ENCODE data around the gene ADSS1. TPM values are rescaled to one million over a fixed set of nuclear protein-coding genes. Genes with fewer than 3 reads are reported as not detected.
A peak's percentile ranks its signal among the peaks of the same experiment; 100 is the strongest.

ADSS1 gene
- total RNA-seq, 1 experiment from 2014 or later = 0.84 TPM

DNA sequence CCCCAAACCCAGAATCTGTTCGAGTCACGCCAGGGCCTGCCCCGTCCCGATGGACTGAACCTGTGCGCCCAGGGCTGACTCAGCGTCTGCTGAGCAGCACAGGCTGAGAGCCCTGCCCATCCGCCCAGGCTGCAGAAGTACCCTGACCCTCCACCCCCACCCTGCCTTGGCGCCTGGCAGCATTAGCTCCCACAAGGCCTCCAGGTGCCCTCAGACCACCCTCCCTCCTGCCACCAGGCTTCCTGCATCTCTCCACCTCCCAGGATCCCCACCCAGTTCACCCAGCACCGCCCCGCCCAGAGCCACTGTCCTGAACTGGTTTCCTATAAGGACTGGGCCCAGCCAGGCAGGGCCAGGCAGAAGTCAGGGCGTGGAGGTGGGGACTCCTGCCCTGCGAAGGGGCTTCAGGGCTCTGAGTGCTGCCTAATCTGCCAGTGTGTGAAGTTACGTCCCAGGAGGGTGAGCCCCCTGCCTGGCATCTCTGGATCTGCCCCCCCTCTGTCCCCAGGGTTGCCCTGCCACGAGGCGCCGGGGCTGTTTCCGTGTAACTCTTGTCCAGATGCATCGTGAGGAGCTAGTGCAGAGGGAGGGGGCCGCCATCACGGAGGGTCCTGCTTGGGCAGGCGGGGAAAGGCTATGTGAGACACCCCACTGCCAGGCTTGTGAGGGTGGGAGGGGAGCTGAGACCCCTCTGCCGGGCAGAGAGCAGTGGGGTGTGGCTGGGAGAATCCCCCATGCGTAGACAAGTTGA, 9.1 kb downstream of the ADSS1 start:
- no peak for DNase-seq (ENCODE audit: low read depth)

DNA sequence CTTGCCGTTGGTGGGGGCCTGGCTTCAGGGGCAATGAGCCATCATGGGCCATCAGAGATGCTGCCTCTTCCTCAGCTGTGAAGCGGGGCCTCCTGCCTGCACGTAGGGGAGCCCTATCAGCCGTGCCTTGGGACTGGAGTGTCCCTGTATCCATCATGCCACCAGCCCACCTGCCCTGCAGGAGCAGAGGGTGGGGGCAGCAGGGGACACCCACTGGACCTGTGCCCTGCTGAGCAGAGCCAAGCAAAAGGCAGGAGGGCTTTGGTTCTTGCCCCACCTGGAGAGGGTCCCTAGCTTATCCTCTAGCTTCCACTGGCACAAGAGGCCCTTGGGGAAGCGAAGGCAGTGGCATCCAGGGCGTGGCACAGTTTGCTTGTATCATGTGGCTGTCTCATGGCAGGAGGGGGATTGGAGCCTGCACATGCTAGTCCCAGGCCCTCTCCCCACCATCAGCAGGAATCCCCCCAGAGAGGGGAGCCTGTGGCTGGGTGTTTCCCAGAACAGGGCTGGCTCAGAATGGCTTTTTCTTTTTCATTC, 10.1 kb downstream of the ADSS1 start:
- DNase-seq (ENCODE audit: low read depth) = no peak

DNA sequence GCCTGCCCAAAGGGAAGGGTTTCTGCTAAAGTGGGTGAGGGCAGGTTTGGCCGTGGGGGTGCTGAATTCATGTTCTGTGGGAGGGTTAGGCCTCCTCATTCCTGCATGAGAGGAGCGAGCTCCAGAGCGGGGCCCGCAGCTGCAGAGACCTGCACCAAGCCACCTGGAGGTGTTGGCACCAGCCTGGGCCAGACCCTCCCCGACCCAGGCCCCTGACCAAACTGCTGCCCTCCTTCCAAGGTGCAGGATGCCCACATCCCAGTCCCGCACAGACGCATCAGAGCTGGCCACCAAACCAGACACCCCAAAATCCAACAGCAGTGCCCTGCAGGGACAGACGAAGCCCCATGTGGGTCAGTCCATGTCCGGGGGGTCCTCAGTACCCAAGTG, 10.6 kb downstream of the ADSS1 start:
- DNase-seq (ENCODE audit: low read depth) = no peak

DNA sequence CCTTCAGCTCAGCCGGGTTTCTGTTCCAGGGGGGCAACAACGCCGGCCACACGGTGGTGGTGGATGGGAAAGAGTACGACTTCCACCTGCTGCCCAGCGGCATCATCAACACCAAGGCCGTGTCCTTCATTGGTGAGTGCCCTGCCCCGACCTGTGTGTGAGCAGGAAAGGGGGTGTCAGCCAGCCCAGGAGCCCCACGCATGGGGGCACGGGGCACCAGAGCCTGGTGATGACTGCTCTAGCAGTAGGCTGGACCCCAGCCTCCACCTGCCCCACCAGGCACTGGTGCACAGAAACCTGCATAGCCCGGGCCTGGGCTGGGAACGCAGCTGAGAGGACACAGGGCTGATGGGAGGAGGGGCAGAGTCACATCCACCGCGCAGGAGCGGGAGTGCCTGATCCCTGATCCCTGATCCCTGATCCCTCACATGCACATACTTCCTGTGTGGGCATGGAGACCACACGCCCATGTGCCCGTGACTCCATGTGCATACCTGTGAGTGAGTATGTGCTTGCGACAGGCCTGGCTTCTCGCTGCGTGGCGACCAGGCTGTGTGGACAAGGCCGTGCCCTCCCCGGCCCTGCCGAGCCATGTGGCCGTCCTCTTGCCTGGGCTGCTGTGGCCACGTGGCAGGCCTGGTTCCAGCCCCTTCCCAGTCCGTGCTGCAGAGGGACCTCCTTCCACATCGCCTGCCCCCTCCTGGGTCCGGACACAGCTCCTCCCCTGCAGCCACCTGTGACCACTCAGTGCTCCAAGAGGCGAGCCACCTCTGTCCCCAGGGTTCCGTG, 11.2 kb downstream of the ADSS1 start:
- no peak for DNase-seq (ENCODE audit: low read depth)

DNA sequence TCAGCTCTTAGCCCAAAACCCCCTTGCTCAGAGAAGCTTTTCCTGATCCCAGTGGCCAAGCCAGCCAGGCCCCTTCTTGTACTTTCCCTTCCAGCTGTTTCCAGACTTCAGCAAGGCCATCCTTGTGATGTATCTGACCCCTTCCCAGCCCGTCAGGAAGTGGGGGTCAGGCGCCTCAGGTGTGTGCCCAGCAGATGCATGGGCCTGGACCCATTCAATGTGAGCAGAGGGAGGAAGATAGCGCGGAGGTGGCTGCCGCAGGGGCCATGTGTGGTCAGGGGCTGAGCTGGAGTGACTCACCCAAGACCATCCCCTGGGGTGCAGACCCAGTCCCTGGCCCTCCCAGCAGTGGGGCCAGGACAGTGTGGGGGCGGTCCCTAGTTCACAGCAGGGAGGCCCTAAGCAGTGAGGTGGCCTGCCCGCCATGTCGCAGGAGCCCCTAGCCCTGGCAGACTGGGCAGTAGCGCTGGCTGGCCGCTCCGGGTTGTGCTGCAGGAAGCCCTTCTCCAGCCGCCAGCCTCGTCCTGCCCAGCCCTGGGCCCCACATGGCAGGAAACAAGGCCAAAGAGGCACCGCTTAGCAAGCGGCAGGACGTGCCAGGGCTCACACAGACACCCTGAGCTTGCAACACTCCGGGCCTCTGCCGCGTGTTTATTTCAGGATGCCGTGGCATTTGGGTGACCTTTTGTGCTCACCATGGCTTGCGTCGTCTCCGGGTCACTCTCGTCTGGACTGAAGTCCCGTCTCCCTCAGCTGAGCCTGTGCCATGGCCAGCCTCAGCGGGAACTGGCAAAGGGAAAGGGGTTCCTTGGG, 12.0 kb downstream of the ADSS1 start:
- peak; percentile 65 for DNase-seq (ENCODE audit: low read depth)

DNA sequence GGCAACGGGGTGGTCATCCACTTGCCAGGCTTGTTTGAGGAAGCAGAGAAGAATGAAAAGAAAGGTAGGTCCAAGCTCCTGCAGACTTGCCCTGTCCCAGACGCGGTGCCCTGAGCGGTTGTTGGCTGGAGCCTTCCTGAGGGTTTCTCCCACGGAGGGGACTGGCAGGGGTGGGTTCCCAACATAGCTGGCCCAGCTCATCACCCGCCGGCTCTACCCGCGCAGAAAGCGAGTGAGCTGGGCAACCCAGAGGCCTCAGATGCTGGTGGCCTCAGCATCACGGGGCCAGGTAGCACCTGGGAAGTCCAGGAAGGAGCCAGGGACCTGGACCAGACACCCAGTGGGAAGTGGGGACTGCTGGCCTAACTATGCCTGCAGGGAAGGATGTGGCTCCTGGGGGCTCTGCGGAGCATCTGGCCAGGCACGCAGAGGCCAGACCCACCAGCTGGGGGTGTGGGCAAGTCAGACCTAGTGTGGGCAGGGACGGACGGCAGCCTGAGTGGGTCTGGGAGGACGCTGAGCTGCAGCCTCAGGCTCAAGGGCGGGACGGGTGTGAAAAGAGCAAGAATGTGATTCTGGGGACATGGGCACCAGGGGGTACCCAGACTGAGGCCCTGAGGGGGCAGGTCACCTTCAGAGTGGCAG, 14.5 kb downstream of the ADSS1 start:
- no peak for DNase-seq (ENCODE audit: low read depth)

DNA sequence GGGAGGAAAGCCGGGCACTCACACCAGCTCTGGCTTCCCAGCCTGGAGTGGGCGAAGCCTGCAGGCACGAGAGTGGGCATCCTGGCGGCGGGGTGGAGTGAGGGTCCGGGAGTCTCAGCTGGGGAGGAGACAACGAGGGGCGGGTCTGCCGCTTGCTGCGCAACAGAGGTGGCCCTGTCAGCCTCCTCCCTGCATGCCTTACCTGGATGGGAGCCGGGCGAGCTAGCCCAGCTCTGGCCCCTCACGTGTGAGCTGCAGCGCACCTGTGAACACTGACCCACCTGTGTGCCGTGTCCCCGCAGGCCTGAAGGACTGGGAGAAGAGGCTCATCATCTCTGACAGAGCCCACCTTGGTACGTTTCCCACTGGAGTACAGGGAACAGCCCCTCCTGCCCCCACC, 15.0 kb downstream of the ADSS1 start:
- no peak for DNase-seq (ENCODE audit: low read depth)

DNA sequence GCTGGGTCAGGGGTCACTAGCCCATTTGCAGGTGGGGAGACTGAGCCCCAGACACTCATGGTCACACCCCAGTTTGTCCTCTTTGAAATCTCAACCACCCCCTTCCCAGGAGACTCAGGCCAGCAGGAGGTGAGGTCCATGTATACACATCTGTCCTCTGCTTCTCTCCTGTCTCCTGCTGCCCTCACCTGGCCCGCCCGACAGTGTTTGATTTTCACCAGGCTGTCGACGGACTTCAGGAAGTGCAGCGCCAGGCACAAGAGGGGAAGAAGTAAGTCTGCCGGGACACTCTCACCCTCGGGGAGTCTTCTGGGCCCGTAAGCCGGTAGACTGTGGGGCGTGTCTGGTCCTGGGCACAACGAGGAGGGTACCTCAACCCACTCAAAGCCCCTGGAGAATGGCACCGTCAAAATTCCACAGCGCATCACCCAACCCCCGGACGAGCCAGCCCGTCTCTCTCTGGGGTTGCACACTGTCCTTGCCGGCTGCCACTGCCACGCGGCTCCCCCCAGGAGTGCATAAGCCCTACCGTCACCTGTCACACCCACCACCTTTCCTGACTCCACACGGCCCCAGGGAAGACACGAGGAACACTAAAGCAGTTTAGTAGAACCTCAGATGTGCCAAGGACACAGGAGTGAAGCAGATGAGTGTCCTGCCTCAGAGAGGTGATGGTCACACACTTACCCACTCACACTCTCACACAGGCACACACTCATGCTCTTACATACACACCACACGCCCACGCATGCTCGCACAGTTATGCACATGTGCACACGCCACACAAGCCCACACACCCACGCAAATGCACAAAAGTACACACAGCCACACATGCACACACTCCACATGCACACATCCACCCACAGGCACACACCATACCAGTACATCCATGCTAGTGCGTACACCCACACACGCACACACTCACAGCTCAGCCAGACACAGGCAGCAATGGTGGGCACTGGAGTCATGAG, 15.8 kb downstream of the ADSS1 start:
- DNase-seq (ENCODE audit: low read depth) = no peak

DNA sequence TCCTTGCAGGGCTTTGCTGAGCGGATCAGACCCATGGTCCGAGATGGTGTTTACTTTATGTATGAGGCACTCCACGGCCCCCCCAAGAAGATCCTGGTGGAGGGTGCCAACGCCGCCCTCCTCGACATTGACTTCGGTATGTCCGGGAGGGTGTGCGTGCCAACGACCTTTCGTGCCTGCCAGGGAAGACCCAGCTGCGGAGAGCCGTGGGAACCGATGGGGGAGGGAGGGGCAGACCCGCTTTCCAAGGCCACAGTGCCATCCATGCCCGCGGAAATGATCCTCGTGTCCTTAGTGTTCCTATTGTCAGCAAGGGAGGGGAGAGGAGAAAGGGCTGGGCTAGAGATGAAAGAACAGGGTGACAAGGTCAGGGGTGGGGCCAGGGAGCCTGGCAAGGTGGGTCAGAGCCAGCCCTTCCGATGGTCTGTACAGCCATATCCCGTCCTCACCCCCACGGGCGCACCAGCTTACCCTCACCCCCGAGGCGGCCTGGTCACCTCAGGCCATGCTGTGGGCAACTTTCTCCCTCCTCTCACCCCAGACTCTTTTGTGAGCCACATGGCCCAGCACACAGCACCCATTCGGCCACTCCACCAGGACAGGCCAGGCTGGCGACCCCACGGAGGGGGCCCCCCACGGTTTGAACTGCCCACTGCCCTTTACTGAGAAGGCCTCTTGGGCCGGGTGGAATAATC, 17.2 kb downstream of the ADSS1 start:
- DNase-seq (ENCODE audit: low read depth) = no peak

DNA sequence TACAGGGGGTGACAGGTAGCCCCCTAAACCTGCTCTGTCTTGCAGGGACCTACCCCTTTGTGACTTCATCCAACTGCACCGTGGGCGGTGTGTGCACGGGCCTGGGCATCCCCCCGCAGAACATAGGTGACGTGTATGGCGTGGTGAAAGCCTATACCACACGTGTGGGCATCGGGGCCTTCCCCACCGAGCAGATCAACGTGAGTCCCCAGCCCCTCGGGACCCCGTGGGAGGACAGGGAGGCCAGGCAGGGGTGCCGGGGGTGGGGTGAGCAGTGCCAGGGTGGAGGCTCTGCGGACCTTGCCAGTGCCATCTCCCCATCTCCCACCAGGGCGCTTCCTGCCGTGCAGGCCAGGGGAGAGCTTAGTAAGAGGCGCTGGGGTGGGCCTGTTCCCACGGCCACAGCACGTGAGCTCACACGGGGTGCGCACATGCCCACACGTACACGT, 17.8 kb downstream of the ADSS1 start:
- no peak for DNase-seq (ENCODE audit: low read depth)

DNA sequence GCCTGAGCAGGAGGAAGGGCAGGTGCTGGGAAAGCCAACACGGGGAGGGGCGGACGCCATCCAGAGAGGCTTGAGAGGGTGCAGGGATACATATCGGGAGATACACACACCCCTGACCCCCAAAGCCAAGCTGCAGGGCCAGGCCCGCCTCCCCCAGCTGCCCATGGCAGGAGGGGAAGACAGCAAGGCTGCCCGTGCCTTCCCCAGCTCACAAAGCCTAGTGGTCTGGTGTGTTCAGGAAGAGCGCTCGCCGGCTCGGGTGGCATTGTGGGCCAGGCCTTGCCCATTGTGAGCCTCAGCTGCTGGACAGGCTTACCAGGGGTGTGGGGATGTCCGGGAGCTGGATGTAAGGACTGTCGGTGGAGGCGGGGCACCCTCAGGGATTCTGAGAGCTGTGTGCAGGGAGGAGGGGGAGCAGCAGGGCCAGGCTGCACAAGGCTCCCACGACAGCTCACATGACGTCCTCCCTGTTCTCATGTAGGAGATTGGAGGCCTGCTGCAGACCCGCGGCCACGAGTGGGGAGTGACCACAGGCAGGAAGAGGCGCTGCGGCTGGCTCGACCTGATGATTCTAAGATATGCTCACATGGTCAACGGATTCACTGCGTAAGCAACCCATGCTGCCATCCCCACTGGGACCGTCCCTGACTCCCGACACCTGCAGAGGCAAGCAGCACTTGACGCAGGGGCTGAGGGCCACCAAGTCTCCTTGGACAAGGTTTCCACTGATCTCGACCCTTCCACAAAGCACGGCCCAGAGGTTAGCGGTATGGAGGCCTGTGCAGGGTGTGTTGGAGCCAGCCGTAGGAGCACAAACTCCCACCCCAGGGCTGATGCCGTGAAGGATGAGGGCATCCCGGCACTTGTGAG, 18.8 kb downstream of the ADSS1 start:
- no peak for DNase-seq (ENCODE audit: low read depth)

DNA sequence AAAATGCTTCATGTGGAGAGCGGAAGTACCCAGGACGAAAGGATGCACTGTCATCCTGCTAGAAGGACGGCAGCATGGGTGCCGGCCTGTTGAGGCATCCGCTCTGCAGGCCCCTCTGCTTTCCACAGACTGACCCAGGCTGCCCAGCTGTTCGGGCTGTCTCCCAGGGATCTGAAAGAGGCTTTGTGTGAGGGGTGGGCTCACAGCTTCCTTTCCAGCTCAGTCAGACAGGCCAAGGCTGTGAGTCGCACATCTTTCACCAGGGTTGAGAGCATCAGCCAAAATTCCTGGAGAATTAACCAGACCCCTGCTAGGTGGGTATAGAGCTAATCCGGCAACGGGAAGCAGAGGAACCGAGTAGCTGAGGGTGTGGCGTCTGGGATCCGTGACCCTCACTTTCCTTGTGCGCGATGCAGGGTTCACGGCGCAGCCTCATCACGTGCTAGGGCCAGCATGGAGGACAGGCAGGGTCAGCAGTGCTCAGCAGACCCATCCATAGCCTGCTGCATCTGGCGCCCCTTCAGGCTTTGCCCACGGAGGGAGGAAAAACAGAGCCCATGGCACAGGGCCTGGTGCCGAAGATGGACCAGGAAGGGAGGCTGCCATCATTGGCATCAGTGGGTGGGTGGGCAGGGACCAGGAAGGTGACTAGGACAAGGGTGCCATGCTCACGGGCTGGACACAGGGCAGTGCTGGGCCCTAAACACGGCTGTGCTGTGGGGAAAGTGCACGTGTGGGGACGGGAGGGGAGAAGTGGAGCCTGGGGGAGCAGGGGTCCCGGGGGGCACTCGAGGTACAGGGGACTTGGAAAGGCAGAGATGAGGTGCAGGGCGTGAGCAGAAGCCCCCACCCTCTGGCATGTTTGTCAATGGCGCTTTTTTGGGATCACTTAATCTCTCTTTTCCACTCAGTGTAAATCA, 19.7 kb downstream of the ADSS1 start:
- no peak for DNase-seq (ENCODE audit: low read depth)

DNA sequence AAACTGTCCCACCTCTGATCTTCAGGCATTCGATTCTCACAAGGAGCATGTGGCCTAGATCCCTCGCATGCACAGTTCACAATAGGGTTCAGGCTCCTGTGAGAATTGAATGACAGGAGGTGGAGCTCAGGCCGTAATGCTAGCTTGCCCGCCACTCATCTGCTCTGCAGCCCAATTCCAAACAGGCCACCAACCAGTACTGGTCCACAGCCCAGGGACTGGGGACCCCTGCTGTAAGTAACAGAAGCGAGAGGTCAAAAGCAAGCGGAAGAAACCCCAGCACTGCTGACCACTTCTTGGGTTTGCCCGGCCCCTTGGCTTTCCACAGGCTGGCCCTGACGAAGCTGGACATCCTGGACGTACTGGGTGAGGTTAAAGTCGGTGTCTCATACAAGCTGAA, 20.5 kb downstream of the ADSS1 start:
- DNase-seq (ENCODE audit: low read depth) = no peak

DNA sequence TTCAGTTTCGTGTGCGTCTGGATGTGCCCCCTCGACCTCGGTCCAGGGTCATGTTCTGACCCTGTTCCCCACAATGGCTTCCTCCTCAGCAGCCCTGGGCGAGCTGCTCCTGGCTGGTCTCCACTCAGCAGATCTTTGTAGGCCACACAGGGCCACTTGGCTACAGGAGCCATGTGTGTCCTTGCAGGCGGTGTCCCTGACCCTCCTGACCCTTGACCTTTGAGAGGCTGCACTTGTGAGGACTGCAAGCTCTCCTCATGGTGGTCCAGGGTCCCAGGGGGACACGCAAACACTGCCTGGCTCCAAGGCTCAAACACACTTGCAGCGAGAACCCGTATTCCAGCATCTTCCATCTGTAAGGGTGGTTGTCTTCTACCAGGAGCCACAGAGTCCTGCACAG, 21.4 kb downstream of the ADSS1 start:
- no peak for DNase-seq (ENCODE audit: low read depth)

DNA sequence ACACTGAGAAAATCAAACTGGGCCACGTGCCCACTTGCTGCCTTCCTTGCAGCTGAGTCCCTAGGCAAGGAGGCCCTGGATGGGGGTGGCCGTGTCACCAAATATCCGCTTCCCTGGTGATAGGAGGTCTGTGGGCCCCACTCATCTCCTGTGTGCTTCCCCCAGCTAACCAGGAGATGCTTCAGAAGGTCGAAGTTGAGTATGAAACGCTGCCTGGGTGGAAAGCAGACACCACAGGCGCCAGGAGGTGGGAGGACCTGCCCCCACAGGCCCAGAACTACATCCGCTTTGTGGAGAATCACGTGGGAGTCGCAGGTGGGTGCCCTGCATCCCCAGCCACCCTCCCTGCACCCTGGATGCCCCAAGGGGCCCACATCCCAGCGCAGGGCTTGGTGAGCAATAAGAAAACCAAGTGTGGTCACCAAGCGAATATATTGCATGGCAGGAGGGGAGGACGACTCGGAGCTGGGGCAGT, 22.1 kb downstream of the ADSS1 start:
- no peak for DNase-seq (ENCODE audit: low read depth)

DNA sequence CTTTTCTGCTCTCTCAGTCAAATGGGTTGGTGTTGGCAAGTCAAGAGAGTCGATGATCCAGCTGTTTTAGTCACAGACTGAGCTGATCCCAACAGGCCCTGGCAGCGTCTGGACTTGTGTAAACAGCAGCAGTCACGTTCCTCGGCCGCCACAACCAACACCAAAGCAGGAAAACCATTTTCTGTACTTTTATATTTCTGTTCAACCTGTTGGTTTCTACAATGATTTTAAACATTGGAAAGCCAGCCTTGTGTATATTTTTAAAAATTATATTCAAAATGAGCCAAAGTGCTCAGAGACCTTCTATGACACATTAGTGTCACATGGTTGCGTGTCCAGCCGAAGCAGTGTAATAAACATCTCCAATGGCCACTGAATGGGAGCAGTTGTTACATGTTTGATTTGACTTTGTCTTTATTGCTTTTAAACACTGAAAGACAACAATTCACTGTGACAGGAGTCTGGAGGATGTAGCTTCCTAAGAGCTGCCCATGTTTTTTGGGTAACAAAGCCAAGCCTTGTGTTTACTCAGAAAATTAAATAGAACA, 23.0 kb downstream of the ADSS1 start:
- no peak for DNase-seq (ENCODE audit: low read depth)

DNA sequence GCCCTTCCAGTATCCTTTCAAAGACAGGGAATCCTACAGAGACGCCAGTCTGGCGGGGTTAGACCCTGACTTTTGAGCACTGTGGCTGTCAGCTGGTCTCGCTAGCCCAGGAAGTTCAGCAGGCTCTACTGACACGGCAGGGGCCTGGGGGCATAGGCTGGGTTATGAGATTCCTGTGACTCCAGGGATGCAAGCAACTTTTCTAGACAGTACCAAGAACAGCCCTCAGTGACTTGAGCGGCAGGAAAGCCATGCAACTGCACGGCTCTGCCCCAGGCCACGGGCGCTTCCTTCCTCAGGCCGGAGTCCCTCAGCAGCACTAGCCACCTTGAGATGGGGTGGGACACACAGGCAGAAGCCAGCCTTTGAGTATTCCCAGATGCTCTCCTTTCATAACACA, 23.8 kb downstream of the ADSS1 start:
- DNase-seq (ENCODE audit: low read depth) = no peak
